DND-41 (cell line): Measurements from ENCODE around the gene PMEPA1.

Source experiments
- ATAC-seq: fragments of 200-7000 bp; cut with Tn5 transposase; 3 replicates; pipeline ENCODE4 v1.9.1; 2021; ENCODE audit warnings: low read depth; ENCODE audit not compliant: insufficient read depth
- DNase-seq: peaks from one replicate; pipeline ENCODE4 v3.0.0-alpha.2; 2020
- H2AFZ ChIP-seq: 2 replicates; pipeline ENCODE4 v1.6.0; 2012; ENCODE audit warnings: low read depth, low read length
- H3K27ac ChIP-seq: 2 replicates; pipeline ENCODE4 v1.5.1; 2012; ENCODE audit warnings: low read length, inconsistent platforms
- H3K27me3 ChIP-seq: fragments of 200-600 bp; sonication (generic); 2 replicates; pipeline ENCODE4 v1.6.0; 2012; ENCODE audit warnings: low read length, mild to moderate bottlenecking, inconsistent platforms; ENCODE audit not compliant: insufficient read depth, poor library complexity
- H3K36me3 ChIP-seq: 2 replicates; pipeline ENCODE4 v1.5.1; 2012; ENCODE audit warnings: low read length, inconsistent platforms; ENCODE audit not compliant: insufficient read depth
- H3K4me1 ChIP-seq: 2 replicates; pipeline ENCODE4 v1.5.1; 2012; ENCODE audit warnings: mild to moderate bottlenecking, low read length; ENCODE audit not compliant: insufficient read depth
- H3K4me2 ChIP-seq: 2 replicates; pipeline ENCODE4 v1.6.0; 2012; ENCODE audit warnings: mild to moderate bottlenecking, moderate library complexity, low read length, inconsistent platforms; ENCODE audit not compliant: insufficient read depth
- H3K4me3 ChIP-seq, 2 experiments: fragments of 200-600 bp in 1 of 2; shearing (Covaris generic) in 1 of 2; 2 replicates each; pipeline ENCODE4 v1.5.1; 2012 to 2016; ENCODE audit warnings: inconsistent platforms in 2 of 2, low read length in 2 of 2, mild to moderate bottlenecking in 2 of 2, low read depth in 1 of 2, moderate library complexity in 1 of 2
- H3K79me2 ChIP-seq: 2 replicates; pipeline ENCODE4 v1.6.0; 2012; ENCODE audit warnings: low read length, inconsistent platforms; ENCODE audit not compliant: insufficient read depth
- H3K9ac ChIP-seq: 2 replicates; pipeline ENCODE4 v1.6.0; 2012; ENCODE audit warnings: low read depth, mild to moderate bottlenecking, inconsistent platforms, low read length, moderate library complexity
- H3K9me3 ChIP-seq: 2 replicates; pipeline ENCODE4 v1.5.1; 2012; ENCODE audit warnings: low read length, moderate library complexity, mild to moderate bottlenecking, inconsistent platforms; ENCODE audit not compliant: insufficient read depth, severe bottlenecking
- H4K20me1 ChIP-seq: 2 replicates; pipeline ENCODE4 v1.6.0; 2012; ENCODE audit warnings: low read length; ENCODE audit not compliant: insufficient read depth
- EZH2 ChIP-seq: IDR thresholded peaks from 3 replicates; pipeline ENCODE4 v1.6.1; 2012; ENCODE audit warnings: borderline replicate concordance, low read depth, mild to moderate bottlenecking, moderate library complexity, low read length, inconsistent platforms; ENCODE audit not compliant: severe bottlenecking
- TF ChIP-seq, protein P1 (sequence below): IDR thresholded peaks from 2 replicates; pipeline ENCODE4 v1.5.1; 2012; ENCODE audit warnings: borderline replicate concordance, low read length, moderate library complexity, mild to moderate bottlenecking; ENCODE audit not compliant: poor library complexity, severe bottlenecking; ENCODE audit errors: extremely low read depth

The PMEPA1 gene

DNA sequence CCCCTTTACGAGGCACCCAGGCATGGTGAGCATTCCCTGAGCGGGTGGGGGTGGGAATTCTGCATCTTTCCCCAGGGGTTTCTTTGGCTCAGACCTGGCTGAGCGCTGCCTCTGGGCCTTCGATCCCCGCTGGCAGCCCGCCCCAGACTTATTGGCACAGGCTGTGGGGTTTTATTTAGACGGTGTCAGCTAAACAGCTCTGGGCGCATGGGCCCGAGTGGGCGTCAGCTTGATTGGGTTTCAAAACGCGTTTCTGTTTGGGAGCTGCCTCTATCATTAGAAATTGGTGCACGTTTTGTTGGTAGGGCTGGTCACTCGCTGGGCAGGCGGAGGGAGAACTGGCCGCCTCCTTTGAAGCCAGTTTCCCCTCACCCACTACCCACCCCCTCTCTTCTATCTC lies 21.0 kb downstream of the PMEPA1 start:
- no peak for TF ChIP-seq EZH2
- TF ChIP-seq, protein P1, sequence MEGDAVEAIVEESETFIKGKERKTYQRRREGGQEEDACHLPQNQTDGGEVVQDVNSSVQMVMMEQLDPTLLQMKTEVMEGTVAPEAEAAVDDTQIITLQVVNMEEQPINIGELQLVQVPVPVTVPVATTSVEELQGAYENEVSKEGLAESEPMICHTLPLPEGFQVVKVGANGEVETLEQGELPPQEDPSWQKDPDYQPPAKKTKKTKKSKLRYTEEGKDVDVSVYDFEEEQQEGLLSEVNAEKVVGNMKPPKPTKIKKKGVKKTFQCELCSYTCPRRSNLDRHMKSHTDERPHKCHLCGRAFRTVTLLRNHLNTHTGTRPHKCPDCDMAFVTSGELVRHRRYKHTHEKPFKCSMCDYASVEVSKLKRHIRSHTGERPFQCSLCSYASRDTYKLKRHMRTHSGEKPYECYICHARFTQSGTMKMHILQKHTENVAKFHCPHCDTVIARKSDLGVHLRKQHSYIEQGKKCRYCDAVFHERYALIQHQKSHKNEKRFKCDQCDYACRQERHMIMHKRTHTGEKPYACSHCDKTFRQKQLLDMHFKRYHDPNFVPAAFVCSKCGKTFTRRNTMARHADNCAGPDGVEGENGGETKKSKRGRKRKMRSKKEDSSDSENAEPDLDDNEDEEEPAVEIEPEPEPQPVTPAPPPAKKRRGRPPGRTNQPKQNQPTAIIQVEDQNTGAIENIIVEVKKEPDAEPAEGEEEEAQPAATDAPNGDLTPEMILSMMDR: no peak
- no peaks in the 10 kb centered on the region for H3K79me2 ChIP-seq
- no peaks in the 10 kb centered on the region for H3K36me3 ChIP-seq
- no peak overlapping the region for H3K9ac ChIP-seq
- H3K27ac ChIP-seq: no peak overlapping the region
- H3K4me1 ChIP-seq: no peaks in the 10 kb centered on the region
- H3K27me3 ChIP-seq: peaks cover 19% of the 10 kb centered on the region
- H3K4me2 ChIP-seq: no peak overlapping the region
- ATAC-seq (no peak), DNase-seq (no peak)
- no peak overlapping the region for H3K4me3 ChIP-seq
- H3K9me3 ChIP-seq: no peaks in the 10 kb centered on the region
- peaks cover 12% of the 10 kb centered on the region for H4K20me1 ChIP-seq
- H2AFZ ChIP-seq: no peak overlapping the region

DNA sequence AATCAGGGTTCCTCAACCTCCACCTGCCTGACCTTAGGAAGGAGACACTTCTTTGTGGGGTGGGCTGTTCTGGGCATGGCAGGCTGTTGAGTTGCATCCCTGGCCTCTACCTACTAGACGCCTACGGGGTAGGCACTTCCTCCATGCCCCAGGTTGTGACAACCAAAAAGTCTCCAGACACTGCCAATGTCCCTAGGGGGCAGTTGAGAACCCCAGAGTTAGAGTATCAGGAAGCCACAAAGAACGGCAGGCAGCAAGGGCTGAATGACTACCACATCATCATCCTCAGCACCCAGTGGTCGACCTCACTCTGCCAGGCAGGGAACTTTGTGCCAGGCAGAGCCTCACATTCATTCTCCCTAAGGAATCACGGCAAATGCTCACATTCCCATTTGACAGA lies 21.5 kb downstream of the PMEPA1 start:
- peaks cover 18% of the 10 kb centered on the region for H3K27me3 ChIP-seq
- no peaks in the 10 kb centered on the region for H3K79me2 ChIP-seq
- H4K20me1 ChIP-seq: peaks cover 10% of the 10 kb centered on the region
- no peaks in the 10 kb centered on the region for H3K9me3 ChIP-seq
- no peaks in the 10 kb centered on the region for H3K36me3 ChIP-seq
- H3K27ac ChIP-seq: no peak overlapping the region
- no peak overlapping the region for H2AFZ ChIP-seq
- H3K4me1 ChIP-seq: no peaks in the 10 kb centered on the region
- H3K4me2 ChIP-seq: no peak overlapping the region
- H3K4me3 ChIP-seq: no peak overlapping the region
- no peak overlapping the region for H3K9ac ChIP-seq
- no peak for ATAC-seq
- TF ChIP-seq EZH2: no peak
- TF ChIP-seq, protein P1: no peak
- DNase-seq: no peak

DNA sequence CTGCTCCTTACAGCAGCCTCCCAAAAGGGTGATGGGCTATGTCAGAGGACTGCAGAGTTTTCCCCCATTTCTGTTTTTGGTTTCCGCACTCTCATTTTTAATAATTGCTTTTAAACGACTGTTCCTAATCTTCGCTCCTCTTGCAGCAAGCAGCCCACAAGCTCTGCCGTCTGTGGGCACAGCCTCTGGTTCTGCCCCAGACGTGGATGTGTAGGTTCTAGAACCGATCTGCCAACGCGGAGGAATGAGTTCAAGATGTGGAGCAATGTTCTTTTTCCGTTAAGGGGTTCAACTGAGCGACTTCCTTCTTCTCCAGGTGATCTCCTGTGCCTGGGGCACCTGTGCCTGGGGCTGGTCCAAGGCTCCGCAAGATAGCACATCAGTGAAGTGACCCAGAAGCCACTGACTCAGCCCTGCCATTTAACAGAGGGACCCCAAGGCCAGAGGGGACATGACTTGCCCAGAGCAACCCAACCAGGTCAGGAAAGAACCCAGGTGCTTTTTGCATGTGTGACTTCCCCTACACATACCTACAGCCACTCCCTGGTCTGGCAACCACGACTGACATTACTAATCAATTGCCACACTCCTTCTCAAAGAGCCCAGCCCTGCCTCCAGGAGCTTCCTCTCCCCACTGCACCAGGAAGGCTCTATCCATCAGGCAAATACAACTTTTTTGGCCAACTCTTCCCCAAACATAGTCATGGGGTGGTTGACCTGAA lies 22.7 kb downstream of the PMEPA1 start:
- H2AFZ ChIP-seq: no peak overlapping the region
- H3K9me3 ChIP-seq: no peaks in the 10 kb centered on the region
- peaks cover 9% of the 10 kb centered on the region for H4K20me1 ChIP-seq
- no peak overlapping the region for H3K27ac ChIP-seq
- TF ChIP-seq EZH2: no peak
- TF ChIP-seq, protein P1: no peak
- no peak overlapping the region for H3K9ac ChIP-seq
- H3K4me1 ChIP-seq: no peaks in the 10 kb centered on the region
- no peaks in the 10 kb centered on the region for H3K36me3 ChIP-seq
- peaks cover 18% of the 10 kb centered on the region for H3K27me3 ChIP-seq
- ATAC-seq (no peak), DNase-seq (no peak)
- H3K4me3 ChIP-seq: no peak overlapping the region
- H3K79me2 ChIP-seq: no peaks in the 10 kb centered on the region
- H3K4me2 ChIP-seq: no peak overlapping the region
